ENCODE measurements around the gene TSTD2.

- TF ChIP-seq CSDC2 (CRISPR knock-in tag; IDR thresholded peaks at IDR 0.05) = no peak
- no peak for TF ChIP-seq ARNTL (CRISPR knock-in tag; IDR thresholded peaks at IDR 0.05; ENCODE audit: borderline replicate concordance, low read depth)
- no peak for TF ChIP-seq ZC3H10 (CRISPR knock-in tag; IDR thresholded peaks at IDR 0.05)
- no peak for TF ChIP-seq PATZ1 (CRISPR knock-in tag; IDR thresholded peaks at IDR 0.05; ENCODE audit: borderline replicate concordance)
- no peak for TF ChIP-seq ZFP30 (CRISPR knock-in tag; IDR thresholded peaks at IDR 0.05)
- TF ChIP-seq GLIS3 (CRISPR knock-in tag; IDR thresholded peaks at IDR 0.05) = no peak
- TF ChIP-seq ZFP3 (CRISPR knock-in tag; IDR thresholded peaks at IDR 0.05) = no peak
- TF ChIP-seq ZNF70 (CRISPR knock-in tag; IDR thresholded peaks at IDR 0.05) = no peak
- TF ChIP-seq SNAI2 (CRISPR knock-in tag; IDR thresholded peaks at IDR 0.05) = no peak
- no peak for TF ChIP-seq RARB (CRISPR knock-in tag; IDR thresholded peaks at IDR 0.05)
- TF ChIP-seq POU6F1 (CRISPR knock-in tag; IDR thresholded peaks at IDR 0.05; ENCODE audit: borderline replicate concordance, low read depth) = no peak
Measured at GRCh38 chr9:97573482-97574073, 59.6 kb downstream of the TSTD2 start.
